Hematopoietic multipotent progenitor cell treated with erythropoietin and hydrocortisone succinate and interleukin-3 and kit ligand, for 6 days (in vitro differentiated cells): Measurements from ENCODE around the gene PLXNA4.
A peak's percentile ranks its signal among the peaks of the same experiment; 100 is the strongest.

Experiments
- DNase-seq: peaks from one replicate; pipeline ENCODE4 v3.0.0-alpha.2; 2015

Gene PLXNA4

DNA sequence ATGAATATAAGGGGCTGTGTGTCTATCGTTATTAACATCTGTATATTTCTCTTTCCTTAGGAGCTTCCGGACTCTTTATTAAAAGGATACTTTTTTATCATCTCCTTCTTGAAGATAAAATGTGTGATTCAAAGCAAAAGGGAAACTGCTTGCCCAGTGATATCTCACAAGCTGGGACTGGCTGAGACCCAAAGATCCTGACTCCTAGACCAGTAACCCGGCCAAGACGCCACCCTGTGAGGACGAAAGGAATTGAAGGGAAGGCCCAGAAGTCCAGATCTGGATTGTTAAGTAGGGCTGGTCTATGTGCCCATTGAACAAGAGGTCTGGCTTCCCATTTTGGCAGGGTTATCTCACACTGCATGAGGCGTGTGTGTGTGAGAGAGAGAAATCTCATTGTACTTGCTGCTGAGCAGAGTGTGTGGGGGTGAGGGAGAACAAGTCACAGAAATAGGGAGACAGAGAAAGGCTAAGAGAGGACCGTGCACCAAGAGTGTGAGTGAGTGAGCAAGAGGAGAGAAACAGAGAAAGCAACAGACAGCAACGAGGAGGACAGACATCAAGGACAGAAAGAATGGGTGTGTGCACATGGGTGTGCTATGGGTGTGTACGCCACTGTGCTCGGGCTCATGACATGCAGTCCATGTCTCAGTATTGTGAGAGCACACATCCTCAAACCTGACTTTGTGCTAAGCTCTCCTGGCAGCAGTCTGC is 75.4 kb downstream of the PLXNA4 start:
- peak; percentile 38 for DNase-seq

DNA sequence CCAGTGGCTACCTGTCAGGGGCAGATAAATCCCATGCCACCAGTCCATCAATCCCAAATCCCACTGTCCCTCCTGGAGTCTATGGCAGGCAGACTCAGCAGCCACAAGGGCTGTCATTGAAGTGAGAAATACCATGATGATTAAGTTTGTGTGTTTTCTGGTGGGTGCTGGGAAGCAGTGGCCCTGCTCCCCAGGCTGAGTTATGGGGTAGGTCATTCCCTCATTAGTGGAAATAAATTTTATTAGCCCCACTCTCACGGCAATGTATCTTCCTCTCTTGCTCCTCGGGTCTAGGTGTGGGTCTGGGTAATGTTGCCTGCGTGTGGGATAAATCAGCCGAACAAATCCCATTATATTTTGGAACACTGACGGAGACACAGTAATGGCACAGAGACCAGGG is 76.8 kb downstream of the PLXNA4 start:
- no peak for DNase-seq

DNA sequence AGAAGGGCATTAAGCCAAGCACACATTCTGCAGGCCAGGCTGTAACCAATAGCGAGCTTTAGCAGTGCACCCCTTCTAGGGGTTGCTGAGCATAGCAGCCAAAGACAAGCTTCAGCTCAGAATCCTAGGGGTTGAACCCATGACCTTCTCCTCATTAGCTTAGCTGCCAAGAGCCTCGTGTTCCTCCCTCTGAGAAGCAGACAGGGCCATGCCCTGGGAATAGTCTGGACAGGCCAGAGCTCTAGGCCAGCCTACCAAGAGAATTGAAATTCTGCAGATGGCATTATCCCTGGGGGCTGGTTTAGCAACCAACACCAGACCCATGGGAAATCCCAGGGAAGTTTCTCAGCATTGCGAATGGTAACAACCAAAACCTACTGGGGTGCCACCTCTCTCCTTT is 77.2 kb downstream of the PLXNA4 start:
- DNase-seq: no peak

DNA sequence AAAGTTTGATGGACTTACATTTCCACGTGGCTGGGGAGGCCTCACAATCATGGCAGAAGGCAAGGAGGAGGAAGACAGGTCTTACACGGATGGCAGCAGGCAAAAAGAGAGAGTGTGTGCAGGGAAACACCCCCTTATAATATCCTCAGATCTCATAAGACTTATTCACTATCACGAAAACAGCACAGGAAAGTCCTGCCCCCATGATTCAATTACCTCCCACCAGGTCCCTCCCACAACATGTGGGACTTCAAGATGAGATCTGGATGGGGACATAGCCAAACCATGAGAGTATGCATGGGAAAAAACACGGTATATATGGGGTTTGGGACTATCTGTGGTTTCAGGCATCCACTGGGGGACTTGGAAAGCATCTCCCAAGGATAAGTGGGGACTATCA is 78.0 kb downstream of the PLXNA4 start:
- no peak for DNase-seq

DNA sequence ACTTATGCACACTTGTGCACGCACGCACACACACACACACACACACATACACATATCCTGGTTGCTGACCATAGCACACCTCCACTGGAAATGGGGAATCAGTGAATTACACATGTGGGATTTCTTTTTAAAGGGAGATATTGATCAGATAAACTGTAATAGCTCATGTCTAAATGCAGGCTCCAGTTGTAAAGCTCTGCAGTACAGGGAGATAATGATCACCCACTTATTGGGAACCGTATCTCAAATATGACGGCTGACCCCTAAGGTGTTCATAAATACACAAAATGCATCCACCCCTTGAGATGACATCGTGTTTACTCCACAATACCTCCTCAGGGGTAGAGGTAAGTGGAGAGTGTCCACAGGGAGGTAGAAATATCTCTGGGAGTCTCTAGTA is 79.2 kb downstream of the PLXNA4 start:
- no peak for DNase-seq

DNA sequence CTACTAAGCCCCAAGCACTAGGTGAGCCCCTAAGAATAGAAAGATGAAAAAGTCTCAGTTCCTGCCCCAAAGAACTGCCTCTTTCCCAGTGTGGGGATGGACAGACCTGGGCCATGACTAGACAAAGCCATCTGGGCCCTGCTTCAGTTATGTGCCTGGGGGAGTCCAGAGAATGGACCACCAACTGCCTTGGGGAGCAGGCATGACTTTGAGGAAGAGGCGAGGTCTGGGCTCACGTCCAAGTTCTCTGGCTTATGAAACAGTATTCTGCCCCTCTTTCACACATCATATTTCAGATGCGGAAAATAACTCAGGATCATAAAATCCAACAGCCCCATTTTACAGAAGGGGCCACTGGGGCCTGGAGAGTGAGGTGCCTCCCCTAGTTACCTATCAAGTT is 80.3 kb downstream of the PLXNA4 start:
- peak; percentile 58 for DNase-seq

DNA sequence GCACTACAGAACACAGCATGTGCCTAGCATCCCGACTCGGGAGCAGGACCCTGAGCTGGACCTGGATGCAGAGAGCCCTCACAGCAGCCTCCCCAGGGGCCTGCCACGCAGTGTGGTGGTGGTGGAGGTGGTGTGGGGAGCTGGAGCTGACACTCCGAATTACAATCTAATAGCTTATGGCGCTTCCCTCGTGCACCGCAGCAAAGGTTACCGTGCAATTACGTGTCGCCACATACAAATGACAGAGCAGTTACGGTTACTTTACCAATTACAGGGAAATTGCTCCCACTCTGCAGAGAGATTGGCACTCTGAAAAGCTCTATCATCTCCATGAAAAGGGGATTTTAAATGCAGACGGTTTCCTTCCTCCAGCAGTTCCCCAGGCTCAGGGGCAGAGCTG is 81.8 kb downstream of the PLXNA4 start:
- DNase-seq: no peak

DNA sequence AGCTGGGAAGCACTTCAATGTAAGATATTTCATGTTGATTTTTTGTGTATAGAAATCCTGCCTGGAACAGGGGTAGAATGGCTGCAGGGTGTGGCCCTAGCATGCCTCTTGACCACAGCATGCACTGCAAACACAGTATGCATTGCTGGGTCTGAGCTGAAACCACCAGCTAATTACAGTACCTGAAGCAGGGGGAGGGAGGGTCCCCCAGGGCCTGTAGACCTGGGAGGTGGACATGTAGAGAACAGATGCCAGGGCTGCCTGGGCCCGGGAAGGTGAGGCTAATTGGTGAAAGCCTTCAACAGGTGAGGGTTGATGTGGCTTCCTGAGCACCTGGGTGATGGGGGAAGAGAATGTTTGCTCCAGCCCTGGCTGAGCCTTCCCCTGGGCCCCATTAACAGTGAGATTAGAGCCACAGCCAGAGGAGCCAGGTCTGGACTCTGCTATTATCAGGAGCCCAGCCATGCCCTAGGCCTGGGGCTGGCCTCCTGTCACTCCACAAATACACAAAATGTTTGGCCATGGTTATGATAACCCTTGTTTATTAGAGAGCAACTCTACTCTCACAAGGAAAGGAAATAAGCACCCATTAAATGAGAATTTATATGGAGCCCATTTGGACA is 83.3 kb downstream of the PLXNA4 start:
- DNase-seq: peak; percentile 13

DNA sequence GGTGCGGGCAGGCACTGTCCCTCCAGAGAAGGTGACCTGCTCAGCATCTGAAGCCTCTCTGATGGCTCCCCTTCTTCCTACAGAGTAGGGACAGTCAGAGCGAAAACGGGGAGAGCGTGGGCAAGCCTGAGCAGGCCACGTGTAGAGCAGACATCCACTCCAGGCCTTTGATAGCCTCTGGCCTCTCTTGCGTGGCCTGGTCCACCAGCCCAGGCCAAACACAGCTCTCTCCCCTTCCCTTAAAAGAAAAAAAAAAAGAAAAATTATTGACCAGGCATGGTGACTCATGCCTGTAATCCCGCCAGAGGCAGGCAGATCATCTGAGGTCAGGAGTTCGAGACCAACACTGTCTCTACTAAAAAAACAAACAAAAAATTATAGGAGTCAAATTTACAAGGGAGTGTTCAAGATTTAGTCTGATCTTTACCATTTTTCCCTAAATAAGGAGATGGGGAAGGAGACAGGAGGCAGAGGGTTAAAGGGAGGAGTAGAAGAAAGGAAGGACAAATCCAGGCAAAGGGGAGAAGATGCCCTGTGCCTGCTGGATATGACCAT is 84.8 kb downstream of the PLXNA4 start:
- no peak for DNase-seq

DNA sequence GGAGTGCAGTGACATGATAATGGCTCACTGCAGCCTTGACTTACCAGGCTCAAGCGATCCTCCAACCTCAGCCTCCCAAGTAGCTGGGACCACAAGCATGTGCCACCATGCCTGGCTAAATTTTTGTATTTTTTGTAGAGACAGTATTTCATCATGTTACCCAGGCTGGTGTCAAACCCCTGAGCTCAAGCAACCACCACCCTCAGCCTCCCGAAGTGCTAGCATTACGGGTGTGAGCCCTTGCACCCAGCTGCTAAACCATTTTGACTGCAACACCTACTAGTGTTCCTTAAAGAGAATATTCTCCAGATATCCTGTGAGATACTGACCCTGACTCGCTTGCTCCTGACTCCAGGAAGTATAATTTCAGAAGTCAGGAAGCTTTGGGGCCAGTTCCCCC is 85.8 kb downstream of the PLXNA4 start:
- DNase-seq: no peak

DNA sequence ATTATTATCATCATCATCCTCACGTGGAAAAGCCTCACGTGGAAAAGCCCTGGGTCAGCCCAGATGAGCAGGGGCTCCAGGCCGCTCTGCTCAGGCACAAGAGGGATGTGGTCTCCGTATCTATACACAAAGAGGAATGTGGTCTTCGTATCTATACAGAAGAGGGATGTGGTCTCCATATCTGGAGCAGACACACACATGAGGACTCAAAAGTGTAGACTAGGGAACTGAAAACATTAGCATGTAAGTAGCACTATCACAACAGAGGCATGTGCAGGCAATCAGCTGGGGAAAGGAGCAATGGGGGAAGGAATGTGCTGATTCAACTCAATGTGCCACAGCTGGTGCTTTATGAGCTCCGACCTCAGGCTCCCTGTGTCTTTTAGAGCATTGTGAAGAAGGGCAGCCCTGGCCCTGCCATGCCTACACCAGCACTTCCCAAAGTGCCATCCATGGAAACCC is 86.5 kb downstream of the PLXNA4 start:
- DNase-seq: peak; percentile 95

DNA sequence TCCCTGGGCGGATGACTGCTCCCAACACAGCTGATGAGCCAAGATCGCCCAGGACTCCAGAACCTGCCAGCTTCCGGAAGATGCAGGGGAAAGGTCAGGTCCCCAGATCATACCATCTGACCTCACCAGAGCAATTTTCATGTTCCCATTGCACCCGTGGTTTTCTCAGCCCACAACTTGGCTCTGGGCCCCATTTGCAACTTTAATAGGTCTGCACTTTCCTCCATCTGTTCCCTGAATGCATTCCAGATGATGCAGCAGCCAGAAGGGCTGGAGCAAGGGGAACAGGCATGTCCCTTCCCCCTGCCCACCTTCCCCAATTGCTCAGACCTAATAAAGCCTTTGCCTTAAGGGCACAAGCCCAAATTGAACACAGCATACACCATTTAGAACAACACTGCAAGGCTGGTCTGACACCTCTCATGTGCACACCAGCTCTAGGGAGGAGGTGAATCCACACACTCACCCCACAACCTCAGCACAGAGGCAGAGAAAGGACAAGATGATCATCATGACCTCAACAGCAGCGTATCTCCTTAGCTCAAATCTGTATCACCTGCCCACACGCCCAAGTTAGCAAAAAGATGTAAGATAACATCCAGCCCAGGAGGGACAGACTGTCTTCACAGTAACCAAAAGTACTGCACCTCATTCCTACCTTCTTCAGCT is 87.5 kb downstream of the PLXNA4 start:
- no peak for DNase-seq

DNA sequence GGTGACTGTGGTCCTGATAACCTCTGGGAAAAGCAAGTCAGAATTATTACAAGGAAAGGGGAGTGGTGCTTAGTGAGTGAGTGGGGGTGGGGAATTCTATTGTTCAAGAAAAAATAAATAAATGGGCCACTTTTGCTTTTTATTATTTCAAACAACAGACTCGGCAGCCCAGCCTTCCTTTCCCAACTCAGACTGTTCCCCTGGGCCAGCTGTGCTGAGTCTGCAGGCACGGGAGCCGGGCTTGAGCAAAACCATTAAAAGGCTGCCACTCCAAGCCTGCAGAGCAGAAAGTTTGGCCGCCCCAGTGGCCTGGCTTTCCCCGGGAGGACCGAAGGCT is 90.0 kb downstream of the PLXNA4 start:
- DNase-seq: no peak

DNA sequence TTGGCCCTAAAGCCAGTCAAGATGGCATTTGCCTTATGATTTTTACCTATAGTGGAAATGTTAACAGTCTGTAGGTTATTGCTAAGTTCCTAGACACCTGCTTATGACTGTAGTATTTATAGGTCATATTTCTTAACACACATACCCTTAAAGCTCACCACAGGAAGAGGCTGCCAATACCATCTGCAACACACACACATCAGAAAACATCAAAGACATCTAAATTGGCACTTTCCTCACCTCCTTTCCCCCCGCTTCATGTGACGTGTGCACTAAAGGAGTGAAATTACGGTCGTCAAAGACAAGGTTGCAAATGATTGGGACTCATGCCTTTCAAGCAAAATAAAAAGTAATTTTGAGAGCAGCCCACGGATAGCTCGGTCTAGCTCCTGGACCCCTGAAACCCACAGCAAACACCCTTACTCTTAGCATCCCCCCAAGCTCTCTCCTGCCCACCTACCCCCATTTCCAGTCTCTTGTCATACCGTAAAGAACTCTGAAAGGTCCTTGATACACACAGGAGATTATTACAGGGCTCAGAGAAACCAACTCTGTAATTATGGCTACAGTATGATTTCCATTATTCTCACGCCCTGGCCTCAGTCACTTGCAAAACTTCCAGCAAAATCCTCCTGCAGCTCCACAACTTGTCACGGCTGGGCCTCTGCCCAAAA is 90.5 kb downstream of the PLXNA4 start:
- DNase-seq: no peak

DNA sequence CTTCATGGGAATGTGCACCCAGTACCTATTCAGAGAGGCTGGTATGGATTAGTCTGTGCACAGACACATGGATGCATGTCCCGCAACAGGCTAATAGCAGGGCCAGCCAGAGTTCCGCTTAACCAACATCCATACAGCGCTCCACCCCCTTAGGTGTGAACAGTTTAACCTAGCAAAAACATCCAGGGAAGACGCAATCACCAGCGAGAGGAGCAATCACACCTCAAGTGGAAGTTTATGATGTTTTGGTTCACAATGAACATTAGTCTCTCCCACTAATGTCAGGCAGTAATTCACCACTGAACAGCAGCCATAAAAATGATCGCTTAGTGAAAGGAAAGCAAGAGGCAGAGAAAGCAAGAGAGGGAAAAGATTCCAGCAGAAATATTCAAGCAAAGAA is 91.1 kb downstream of the PLXNA4 start:
- DNase-seq: no peak

DNA sequence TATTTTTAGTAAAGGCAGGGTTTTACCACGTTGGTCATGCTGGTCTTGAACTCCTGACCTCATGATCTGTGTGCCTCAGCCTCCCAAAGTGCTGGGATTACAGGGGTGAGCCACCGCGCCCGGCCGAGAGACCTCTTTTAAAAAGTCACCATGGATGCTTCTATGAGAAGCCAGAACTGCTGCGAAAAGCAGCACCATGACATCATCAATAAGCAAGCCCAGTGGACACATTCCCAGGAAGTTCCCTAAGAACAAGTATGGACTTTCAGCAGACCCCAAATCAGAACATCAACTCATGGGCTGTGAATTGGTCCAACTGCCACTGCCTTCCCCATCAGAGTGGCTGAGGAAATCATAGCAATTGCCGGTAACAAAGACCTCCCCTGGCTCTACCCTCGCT is 93.4 kb downstream of the PLXNA4 start:
- DNase-seq: no peak

DNA sequence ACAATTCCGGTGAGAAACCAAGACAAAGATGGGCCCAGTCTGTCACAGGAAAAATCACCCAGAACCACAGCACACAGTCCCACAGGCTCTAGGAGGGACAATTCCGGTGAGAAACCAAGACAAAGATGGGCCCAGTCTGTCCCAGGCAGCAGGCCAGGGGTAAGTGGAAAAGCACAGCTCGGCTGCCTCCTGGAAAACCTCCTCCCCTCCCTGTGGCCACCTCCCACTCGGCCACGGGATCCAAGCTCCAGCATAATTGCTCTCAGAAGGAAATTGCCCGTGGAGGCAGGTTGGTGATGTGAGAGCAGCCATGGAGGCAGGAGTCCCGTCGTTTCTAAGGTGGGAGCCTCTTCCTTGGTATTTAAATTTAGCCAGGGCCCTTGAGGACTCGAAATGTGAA is 95.7 kb downstream of the PLXNA4 start:
- no peak for DNase-seq

DNA sequence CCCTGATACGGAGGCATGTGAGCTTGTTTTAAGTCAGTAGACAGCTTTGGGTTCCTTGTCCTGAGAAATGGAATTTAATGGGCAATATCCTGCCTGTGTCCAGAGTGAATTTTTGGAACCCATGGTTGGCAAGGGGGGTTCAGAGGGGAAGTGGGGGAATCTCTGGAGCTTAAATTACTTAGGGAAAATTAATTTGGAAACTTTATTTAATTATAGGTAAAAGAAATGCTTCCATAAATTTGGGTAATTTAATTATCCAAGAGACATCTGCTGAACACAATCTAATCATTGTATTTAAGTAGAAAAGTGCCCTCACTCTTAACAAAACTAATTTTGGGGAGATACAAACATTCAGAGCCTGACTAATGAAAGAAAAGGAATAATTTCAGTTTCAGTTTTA is 99.7 kb downstream of the PLXNA4 start:
- DNase-seq: no peak

DNA sequence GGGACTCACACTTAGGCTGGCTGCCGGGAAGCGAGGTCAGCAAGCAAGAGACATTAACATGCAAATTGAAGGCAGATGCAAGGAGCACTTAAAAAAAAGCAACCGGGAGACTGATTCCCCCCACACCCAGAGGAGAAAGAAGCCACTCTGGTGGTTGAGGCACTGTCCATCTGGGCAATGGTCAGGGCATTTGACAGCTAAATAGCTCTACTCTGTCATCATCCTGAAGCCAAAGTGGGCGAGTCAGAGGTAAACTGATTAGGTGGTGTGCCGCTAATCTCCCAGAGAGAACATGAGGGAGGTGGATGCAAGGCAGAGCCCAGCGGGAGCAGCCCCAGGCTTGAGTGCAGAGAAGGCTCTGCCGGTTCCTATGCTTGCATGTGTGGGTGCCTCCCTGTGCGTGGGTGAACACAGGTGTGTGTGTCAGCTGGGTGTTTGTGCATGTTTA is 100.6 kb downstream of the PLXNA4 start:
- DNase-seq: no peak

DNA sequence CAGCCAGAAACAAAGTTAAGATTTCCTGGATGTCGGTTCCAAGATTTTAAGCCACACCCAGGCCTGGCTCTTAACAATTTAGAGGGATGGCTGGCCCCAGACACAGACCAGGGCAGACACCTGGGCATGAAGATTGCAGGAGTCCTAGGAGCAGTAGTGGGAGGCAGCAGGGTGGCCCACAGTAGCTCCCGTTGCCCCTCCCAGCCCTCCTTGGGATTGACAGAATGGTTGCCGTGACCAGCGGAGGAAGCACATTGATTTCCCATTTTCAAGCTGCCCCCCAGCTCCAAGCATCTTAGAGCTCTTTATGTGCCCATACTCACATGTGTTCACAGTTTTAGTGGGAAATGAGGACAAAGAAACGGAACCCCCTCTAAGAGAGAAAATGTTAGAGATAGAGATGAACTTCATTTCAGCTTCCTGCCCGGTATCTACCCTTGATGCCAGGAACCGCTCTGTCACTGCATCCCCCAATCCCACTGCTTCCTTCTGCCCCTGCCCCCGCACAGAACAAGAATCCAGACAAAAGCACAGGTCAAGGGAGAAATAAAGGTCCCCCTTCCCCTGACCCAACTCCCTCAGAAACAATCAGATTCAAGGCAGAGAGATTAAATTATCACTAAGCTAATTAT is 101.1 kb downstream of the PLXNA4 start:
- no peak for DNase-seq

DNA sequence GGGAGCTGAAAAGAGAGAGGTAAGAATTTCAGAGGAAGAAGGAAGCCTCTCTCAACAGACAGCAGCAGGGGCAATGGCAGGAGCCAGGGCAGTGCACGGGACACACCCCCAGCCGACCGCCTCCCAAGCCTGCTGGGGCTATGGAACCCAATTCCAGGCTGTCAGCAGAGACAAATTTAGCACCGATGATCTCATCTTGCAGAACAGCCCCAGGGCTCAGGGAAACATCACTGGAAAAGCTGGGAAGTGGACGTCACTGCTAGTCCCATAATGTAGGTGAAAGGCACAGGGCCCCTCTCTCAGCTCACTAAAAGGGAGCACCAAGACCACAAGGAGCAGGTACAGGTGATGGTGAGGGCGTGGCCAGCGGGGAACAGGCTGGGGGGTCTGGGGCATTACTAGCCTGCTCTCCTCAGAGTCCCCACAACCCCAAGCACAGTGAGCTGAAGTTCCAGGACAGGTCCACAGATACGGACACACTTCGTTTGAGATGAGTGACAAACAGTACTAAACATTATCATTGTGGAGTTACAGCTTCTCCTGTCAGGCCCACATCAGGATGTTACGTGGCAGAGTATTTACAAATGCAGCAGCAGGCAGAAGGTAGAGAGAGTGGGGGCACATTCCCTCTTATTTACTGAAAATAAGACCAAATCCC is 103.7 kb downstream of the PLXNA4 start:
- no peak for DNase-seq

DNA sequence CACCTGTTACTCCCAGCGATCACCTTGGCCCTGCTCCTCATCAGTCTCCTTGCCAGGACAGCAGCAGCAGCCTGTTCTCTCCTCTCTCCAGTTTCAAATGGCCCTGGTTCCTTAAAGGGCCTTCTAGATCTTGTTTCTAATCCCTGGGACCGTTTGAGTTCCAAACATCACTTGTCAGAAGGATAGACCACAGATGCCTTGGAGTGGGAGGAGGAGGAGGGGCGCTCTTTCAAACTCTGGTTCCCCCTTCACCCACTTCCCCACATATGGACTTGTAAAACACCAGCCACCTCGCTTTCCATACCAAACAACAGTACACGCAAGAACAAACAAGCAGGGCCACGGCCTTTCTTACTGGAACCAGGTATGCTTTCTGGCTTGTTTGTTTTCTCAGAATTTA is 104.8 kb downstream of the PLXNA4 start:
- no peak for DNase-seq

DNA sequence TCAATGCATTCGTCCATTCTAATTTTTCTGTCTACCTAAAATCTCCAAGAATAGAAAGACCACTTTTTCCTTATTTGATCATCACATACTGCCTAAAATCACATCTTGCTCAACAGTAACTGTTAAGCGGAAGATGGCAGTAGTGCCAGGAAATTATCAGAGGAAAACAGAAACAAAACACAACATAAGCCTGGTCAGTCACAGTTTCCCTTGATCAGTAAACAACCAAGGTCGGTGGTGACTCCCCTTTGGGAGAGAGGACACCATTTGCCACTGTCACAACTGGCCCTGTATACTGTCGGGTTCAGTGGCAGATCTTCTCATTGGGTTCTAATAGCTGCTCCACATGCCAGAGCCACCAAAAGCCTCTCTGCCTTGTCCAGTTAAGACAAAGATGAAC is 106.6 kb downstream of the PLXNA4 start:
- DNase-seq: no peak
